ENCODE measurements around the gene UTP4.

The UTP4 gene

DNA sequence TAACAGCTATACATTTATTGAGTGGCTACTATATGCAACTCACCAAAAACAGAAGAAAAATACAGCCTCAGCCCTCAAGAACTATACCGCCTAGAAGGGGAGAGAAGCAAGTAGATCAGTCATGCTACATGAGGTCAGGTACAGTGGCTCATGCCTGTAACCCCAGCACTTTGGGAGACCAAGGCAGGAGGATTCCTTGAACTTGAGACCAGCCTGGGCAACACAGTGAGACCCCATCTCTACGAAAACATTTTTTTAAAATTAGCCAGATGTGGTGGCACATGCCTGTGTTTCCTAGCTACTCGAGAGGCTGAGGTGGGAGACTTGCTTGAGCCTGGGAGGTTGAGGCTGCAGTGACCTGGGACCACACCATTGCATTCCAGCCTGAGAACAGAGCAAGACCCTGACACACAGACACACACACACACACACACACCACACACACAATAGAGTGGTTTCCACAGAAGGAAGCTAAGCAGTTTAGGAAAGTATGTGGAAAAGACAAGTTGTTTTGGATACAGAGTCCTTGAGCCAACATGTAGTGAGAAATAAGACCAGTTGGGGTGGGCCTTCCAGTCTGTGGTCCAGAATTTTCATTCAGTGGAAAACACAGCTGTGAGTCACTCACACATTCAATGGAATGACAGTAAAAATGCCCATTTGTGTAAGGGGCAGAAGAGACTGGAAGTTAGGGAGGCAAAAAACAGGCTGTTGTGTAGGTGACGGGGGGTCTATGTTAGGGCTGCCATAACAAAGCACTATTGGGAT lies 43.8 kb downstream of the UTP4 start:
- Histone ChIP-seq H3K9me3 (ENCODE audit: control insufficient read depth, insufficient read depth, low read length) (no peaks in the 10 kb centered on the region), H3K36me3 (ENCODE audit: control insufficient read depth, insufficient read depth, low read length) (no peaks in the 10 kb centered on the region), H3K27me3 (ENCODE audit: control insufficient read depth, insufficient read depth, low read length) (no peaks in the 10 kb centered on the region), H3K4me1 (ENCODE audit: control insufficient read depth, insufficient read depth, low read length) (no peaks in the 10 kb centered on the region), H3K27ac (ENCODE audit: low read length) (no peak overlapping the region), H3K4me3 (ENCODE audit: low read length) (no peak overlapping the region)
- no CpG with 5 or more reads among the region's 4 CpGs for WGBS (ENCODE audit: insufficient coverage, insufficient read length)
- DNase-seq (ENCODE audit: low read depth, low spot score), result no peak

DNA sequence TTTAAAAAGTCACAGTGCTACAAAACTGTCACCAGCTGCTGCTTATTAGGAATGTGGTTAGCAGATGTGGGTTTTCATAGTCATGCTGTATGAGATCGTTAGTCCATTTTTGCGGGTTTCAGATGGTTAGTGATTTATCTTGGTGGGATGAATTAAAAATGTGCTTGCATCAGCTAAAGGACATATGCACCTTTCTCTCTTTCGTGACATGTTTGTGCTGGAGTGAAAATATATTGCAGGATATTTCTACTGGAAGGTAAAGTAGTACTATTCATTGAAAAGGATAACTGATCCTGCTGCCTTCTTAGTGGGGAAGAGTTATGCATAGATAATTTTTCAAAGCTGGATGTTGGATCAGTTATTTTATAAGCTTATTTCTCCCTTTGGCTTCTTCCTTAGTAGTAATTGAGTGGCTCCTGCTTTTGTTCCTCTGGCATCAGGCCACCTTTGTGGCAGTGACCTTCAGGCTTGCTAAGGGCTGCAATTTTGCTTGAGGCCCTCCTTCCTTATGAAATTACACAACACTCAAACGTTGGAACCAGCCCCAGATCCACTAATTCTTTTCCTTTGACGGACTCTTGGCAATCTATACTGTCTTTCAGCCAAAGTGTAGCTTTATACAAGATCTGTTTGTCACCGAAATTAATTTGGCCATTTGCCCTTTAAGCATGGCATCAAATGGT lies 47.0 kb downstream of the UTP4 start:
- H3K27me3 ChIP-seq (ENCODE audit: control insufficient read depth, insufficient read depth, low read length), result no peaks in the 10 kb centered on the region
- DNase-seq (ENCODE audit: low read depth, low spot score), result no peak
- no peak overlapping the region for H3K27ac ChIP-seq (ENCODE audit: low read length)
- no CpG with 5 or more reads among the region's 6 CpGs for WGBS (ENCODE audit: insufficient coverage, insufficient read length)
- H3K4me1 ChIP-seq (ENCODE audit: control insufficient read depth, insufficient read depth, low read length), result no peaks in the 10 kb centered on the region
- H3K36me3 ChIP-seq (ENCODE audit: control insufficient read depth, insufficient read depth, low read length), result no peaks in the 10 kb centered on the region
- H3K4me3 ChIP-seq (ENCODE audit: low read length), result no peak overlapping the region
- no peaks in the 10 kb centered on the region for H3K9me3 ChIP-seq (ENCODE audit: control insufficient read depth, insufficient read depth, low read length)

DNA sequence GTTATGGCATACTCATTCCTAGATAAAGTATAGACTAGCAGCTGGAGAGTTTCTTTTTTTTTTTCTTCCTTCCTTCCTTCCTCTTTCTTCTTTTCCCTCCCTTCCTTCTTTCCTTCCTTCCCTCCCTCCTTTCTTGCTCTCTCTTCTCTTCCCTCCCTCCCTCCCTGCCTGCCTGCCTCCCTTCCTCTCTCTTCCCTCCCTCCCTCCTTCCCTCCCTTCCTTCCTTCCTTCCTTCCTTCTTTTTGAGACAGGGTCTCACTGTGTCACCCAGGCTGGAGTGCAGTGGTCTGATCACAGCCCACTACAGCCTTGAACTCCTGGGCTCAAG lies 47.5 kb downstream of the UTP4 start:
- H3K27ac ChIP-seq (ENCODE audit: low read length), result no peak overlapping the region
- H3K36me3 ChIP-seq (ENCODE audit: control insufficient read depth, insufficient read depth, low read length), result no peaks in the 10 kb centered on the region
- H3K4me1 ChIP-seq (ENCODE audit: control insufficient read depth, insufficient read depth, low read length), result no peaks in the 10 kb centered on the region
- no peaks in the 10 kb centered on the region for H3K27me3 ChIP-seq (ENCODE audit: control insufficient read depth, insufficient read depth, low read length)
- DNase-seq (ENCODE audit: low read depth, low spot score), result no peak
- no peak overlapping the region for H3K4me3 ChIP-seq (ENCODE audit: low read length)
- no peaks in the 10 kb centered on the region for H3K9me3 ChIP-seq (ENCODE audit: control insufficient read depth, insufficient read depth, low read length)

DNA sequence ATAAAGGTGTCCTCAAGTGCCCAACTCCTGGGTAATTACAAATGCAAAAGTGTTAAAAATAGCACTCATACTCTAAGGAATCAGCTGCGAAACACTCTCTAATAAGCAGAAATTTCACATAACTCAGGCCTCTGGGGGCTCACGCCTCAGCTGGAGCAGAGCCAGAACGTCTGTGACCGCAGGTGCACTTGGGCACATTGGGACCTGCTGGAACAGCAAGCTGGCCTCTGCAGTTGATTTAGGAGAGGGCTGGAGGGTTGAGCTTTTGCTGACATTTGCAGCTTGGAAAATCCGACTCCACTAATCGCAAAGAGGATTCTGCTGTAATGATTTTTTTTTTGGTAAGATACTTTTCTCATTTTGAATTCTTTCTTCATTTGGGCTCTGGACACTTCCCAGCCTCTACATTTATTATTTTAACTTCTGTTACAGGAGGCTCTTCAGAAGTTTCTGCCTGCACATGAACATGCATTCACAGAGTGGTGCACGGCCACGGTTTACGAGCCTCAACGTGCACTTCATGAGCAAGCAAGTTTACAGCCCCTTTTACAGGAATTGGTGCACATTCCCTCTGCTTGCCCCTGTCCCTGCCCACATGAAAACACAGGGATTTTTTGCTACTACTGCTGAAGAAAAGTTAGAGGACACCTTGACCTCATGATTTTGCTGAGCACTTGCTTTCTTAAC lies 50.4 kb downstream of the UTP4 start:
- Histone ChIP-seq H3K4me1 (ENCODE audit: control insufficient read depth, insufficient read depth, low read length) (no peaks in the 10 kb centered on the region), H3K27ac (ENCODE audit: low read length) (no peak overlapping the region), H3K27me3 (ENCODE audit: control insufficient read depth, insufficient read depth, low read length) (no peaks in the 10 kb centered on the region), H3K9me3 (ENCODE audit: control insufficient read depth, insufficient read depth, low read length) (no peaks in the 10 kb centered on the region), H3K36me3 (ENCODE audit: control insufficient read depth, insufficient read depth, low read length) (no peaks in the 10 kb centered on the region), H3K4me3 (ENCODE audit: low read length) (no peak overlapping the region)
- WGBS (ENCODE audit: insufficient coverage, insufficient read length), result no CpG with 5 or more reads among the region's 10 CpGs
- DNase-seq (ENCODE audit: low read depth, low spot score), result no peak

DNA sequence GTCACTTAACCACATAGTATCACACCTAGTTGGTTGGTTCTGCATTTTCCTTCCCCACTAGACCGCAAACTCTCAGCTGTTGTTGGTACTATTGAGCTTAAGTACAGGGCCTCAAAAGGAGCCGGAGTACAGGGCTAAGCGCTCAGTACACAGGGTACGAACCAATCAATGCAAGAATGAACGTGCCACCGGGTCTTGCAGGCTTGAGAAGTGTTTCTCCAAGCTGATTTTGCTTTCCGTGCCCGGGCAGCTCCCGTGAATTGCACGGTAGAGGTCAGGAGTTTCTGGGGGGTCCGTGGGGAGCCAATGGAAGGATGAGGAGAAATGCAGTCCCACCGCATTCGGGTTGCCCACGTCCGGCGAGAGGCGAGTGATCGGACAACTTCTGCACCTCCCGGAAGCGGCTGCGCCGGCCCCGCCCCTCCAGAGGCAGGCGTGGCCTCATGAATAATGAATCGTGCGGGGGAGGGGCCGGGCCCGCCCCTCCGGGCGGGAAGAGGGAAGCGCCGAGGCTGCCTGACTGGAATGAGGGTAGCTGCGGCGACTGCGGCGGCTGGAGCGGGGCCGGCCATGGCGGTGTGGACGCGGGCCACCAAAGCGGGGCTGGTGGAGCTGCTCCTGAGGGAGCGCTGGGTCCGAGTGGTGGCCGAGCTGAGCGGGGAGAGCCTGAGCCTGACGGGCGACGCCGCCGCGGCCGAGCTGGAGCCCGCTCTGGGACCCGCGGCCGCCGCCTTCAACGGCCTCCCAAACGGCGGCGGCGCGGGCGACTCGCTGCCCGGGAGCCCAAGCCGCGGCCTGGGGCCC lies 54.4 kb downstream of the UTP4 start, which contains the start of gene SNTB2:
Gene SNTB2 (plus strand): TSS at position 523 of the 804 bp plus-strand sequence. CDS start 3 bp downstream, at position 526.
- 0 out of 2 replicates have a peak, but pooled peaks cover 1% of the 10 kb centered on the region for H3K4me1 ChIP-seq (ENCODE audit: control insufficient read depth, insufficient read depth, low read length)
- no CpG with 5 or more reads among the region's 69 CpGs for WGBS (ENCODE audit: insufficient coverage, insufficient read length)
- H3K27ac ChIP-seq (ENCODE audit: low read length), result no peak within 1 kb of the TSS
- H3K9me3 ChIP-seq (ENCODE audit: control insufficient read depth, insufficient read depth, low read length), result no peaks in the 10 kb centered on the region
- H3K27me3 ChIP-seq (ENCODE audit: control insufficient read depth, insufficient read depth, low read length), result no peaks in the 10 kb centered on the region
- H3K36me3 ChIP-seq (ENCODE audit: control insufficient read depth, insufficient read depth, low read length), result no peaks in the 10 kb centered on the region
- peak within 1 kb of the TSS; percentile 85 for H3K4me3 ChIP-seq (ENCODE audit: low read length)
- peak; percentile 68 for DNase-seq (ENCODE audit: low read depth, low spot score)

DNA sequence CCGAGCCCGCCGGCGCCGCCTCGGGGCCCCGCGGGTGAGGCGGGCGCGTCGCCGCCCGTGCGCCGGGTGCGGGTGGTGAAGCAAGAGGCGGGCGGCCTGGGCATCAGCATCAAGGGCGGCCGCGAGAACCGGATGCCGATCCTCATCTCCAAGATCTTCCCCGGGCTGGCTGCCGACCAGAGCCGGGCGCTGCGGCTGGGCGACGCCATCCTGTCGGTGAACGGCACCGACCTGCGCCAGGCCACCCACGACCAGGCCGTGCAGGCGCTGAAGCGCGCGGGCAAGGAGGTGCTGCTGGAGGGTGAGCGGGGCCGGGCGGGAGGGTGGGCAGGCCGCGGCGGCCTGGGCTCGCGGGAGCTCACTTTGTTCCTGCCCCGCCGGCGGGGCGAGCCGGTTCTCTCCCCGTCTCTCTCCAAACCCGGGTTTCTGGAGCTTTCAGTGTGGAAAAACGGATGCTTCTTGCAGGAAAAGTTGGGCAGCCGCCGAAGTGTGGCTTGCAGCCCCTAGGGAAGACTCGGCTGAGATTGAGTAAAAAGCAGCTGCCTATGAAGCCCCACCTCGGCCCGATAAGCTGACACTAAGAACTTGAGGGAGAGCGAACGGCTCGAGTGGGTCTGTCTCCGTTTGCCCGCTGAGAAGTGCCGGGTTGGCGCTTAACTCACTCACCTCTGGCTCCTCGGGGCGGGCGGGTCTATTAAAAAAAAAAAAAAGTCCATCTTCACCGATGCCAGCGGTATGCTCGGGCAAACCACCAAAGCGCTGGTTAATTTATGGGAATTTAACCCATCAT lies 55.2 kb downstream of the UTP4 start:
- no CpG with 5 or more reads among the region's 76 CpGs for WGBS (ENCODE audit: insufficient coverage, insufficient read length)
- Histone ChIP-seq H3K27ac (ENCODE audit: low read length) (no peak overlapping the region), H3K9me3 (ENCODE audit: control insufficient read depth, insufficient read depth, low read length) (no peaks in the 10 kb centered on the region), H3K4me3 (ENCODE audit: low read length) (peak overlapping the region; percentile 85), H3K4me1 (ENCODE audit: control insufficient read depth, insufficient read depth, low read length) (0 out of 2 replicates have a peak, but pooled peaks cover 1% of the 10 kb centered on the region), H3K36me3 (ENCODE audit: control insufficient read depth, insufficient read depth, low read length) (no peaks in the 10 kb centered on the region), H3K27me3 (ENCODE audit: control insufficient read depth, insufficient read depth, low read length) (no peaks in the 10 kb centered on the region)
- DNase-seq (ENCODE audit: low read depth, low spot score), result no peak

DNA sequence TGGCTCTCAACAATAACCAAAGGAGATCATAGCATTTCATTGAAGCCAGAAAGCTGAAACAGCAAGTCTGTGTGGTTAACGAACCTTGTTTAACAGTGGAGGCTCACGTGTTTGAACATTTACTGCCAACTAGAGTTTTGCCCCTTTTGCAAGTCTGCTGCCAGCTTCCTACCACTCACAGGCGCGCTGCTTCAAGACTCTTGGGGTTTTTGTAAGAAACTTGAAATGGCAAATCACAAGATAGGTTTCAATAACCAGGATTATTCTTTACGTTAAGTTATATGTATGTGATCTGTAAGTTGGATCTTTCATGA lies 55.7 kb downstream of the UTP4 start:
- H3K4me3 ChIP-seq (ENCODE audit: low read length), result peak overlapping the region; percentile 85; the same call in 1 of the 2 replicates
- no peaks in the 10 kb centered on the region for H3K36me3 ChIP-seq (ENCODE audit: control insufficient read depth, insufficient read depth, low read length)
- no peaks in the 10 kb centered on the region for H3K27me3 ChIP-seq (ENCODE audit: control insufficient read depth, insufficient read depth, low read length)
- WGBS (ENCODE audit: insufficient coverage, insufficient read length), result no CpG with 5 or more reads among the region's 5 CpGs
- H3K27ac ChIP-seq (ENCODE audit: low read length), result no peak overlapping the region
- DNase-seq (ENCODE audit: low read depth, low spot score), result no peak
- no peaks in the 10 kb centered on the region for H3K9me3 ChIP-seq (ENCODE audit: control insufficient read depth, insufficient read depth, low read length)
- 0 out of 2 replicates have a peak, but pooled peaks cover 1% of the 10 kb centered on the region for H3K4me1 ChIP-seq (ENCODE audit: control insufficient read depth, insufficient read depth, low read length)

DNA sequence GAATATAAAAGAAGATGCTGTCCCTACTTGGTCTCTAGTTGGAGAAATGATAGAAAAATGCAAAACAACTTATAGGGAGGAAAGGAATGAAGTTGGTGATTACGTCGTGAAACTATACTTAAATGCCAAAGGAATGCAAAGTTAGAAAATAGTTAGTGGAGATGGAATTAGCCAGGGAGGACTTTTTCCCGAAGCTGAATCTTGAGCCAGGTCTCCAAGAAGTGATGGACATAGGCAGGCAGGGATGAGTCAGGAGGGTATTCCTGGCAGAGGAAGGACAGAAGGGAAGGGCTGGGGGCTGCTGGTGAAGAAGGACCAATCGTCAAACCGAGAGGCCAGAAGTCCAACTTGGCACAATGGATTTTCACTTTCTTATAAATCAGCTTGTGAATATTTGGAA lies 56.3 kb downstream of the UTP4 start:
- no peak for DNase-seq (ENCODE audit: low read depth, low spot score)
- no peaks in the 10 kb centered on the region for H3K27me3 ChIP-seq (ENCODE audit: control insufficient read depth, insufficient read depth, low read length)
- H3K9me3 ChIP-seq (ENCODE audit: control insufficient read depth, insufficient read depth, low read length), result no peaks in the 10 kb centered on the region
- no peaks in the 10 kb centered on the region for H3K36me3 ChIP-seq (ENCODE audit: control insufficient read depth, insufficient read depth, low read length)
- no peak overlapping the region for H3K4me3 ChIP-seq (ENCODE audit: low read length)
- no peak overlapping the region for H3K27ac ChIP-seq (ENCODE audit: low read length)
- H3K4me1 ChIP-seq (ENCODE audit: control insufficient read depth, insufficient read depth, low read length), result 0 out of 2 replicates have a peak, but pooled peaks cover 1% of the 10 kb centered on the region
- WGBS (ENCODE audit: insufficient coverage, insufficient read length), result 100% methylated on average over 2 of the region's 5 CpGs

DNA sequence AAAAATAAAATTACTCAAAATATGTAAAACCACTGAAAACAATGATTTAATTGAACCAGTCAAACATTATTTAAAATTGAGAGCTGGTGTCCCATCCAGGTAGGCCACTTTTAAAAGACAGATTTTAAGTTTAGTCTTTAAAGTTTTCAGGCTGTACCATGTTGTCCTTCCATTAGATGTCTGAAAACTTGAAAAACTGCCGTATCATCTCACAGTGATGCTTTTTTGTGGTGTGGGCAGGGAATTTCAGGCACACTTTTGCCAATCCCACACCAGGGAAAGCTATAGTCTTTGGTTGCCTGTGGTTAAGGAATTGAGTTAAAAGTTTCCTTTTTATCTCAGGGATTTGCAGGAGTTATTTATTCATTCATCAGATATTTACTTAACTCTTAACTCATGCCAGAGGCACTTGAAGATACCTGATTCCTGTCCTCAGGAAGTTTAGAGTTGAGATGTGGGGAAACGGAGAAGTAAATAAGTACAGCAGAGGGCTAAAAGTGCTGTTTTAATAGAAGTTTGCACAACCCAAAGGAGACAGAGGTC lies 57.7 kb downstream of the UTP4 start:
- H3K4me3 ChIP-seq (ENCODE audit: low read length), result no peak overlapping the region
- no peak overlapping the region for H3K27ac ChIP-seq (ENCODE audit: low read length)
- H3K4me1 ChIP-seq (ENCODE audit: control insufficient read depth, insufficient read depth, low read length), result 0 out of 2 replicates have a peak, but pooled peaks cover 1% of the 10 kb centered on the region
- no peak for DNase-seq (ENCODE audit: low read depth, low spot score)
- H3K27me3 ChIP-seq (ENCODE audit: control insufficient read depth, insufficient read depth, low read length), result no peaks in the 10 kb centered on the region
- H3K36me3 ChIP-seq (ENCODE audit: control insufficient read depth, insufficient read depth, low read length), result no peaks in the 10 kb centered on the region
- WGBS (ENCODE audit: insufficient coverage, insufficient read length), result no CpG with 5 or more reads among the region's 2 CpGs
- no peaks in the 10 kb centered on the region for H3K9me3 ChIP-seq (ENCODE audit: control insufficient read depth, insufficient read depth, low read length)
